ENCODE data around the gene LCN6. TPM values are rescaled to one million over a fixed set of nuclear protein-coding genes. Genes with fewer than 3 reads are reported as not detected.
A peak's percentile ranks its signal among the peaks of the same experiment; 100 is the strongest.

Gene LCN6
- total and polyA plus RNA-seq, 2 of the 13 experiments (the other 11 are each of a cell fraction or from before 2014, with no cell fraction given): not detected

GRCh38 chr9:136726631-136727191 is 21.6 kb downstream of the LCN6 start (continued):
- TF ChIP-seq, protein P1, sequence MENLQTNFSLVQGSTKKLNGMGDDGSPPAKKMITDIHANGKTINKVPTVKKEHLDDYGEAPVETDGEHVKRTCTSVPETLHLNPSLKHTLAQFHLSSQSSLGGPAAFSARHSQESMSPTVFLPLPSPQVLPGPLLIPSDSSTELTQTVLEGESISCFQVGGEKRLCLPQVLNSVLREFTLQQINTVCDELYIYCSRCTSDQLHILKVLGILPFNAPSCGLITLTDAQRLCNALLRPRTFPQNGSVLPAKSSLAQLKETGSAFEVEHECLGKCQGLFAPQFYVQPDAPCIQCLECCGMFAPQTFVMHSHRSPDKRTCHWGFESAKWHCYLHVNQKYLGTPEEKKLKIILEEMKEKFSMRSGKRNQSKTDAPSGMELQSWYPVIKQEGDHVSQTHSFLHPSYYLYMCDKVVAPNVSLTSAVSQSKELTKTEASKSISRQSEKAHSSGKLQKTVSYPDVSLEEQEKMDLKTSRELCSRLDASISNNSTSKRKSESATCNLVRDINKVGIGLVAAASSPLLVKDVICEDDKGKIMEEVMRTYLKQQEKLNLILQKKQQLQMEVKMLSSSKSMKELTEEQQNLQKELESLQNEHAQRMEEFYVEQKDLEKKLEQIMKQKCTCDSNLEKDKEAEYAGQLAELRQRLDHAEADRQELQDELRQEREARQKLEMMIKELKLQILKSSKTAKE (CRISPR knock-in tag; IDR thresholded peaks at IDR 0.05; ENCODE audit: borderline replicate concordance): no peak
- TF ChIP-seq ZNF788 (CRISPR knock-in tag; IDR thresholded peaks at IDR 0.05; ENCODE audit: borderline replicate concordance) (no peak), ZBTB25 (CRISPR knock-in tag; IDR thresholded peaks at IDR 0.05) (no peak), CTCF (CRISPR knock-in tag; IDR thresholded peaks at IDR 0.05) (peak; percentile 70), XRCC5 (optimal IDR thresholded peaks at IDR 0.05; ENCODE audit: low read length) (peak; percentile 50), FOXO1 (CRISPR knock-in tag; IDR thresholded peaks at IDR 0.05) (no peak), ZSCAN29 (CRISPR knock-in tag; conservative IDR thresholded peaks at IDR 0.05) (peak; percentile 98), MTA1 (CRISPR knock-in tag; IDR thresholded peaks at IDR 0.05; ENCODE audit: borderline replicate concordance) (no peak), PBX2 (CRISPR knock-in tag; IDR thresholded peaks at IDR 0.05) (no peak), MTF1 (CRISPR knock-in tag; IDR thresholded peaks at IDR 0.05) (no peak)
- TF ChIP-seq, protein P2, sequence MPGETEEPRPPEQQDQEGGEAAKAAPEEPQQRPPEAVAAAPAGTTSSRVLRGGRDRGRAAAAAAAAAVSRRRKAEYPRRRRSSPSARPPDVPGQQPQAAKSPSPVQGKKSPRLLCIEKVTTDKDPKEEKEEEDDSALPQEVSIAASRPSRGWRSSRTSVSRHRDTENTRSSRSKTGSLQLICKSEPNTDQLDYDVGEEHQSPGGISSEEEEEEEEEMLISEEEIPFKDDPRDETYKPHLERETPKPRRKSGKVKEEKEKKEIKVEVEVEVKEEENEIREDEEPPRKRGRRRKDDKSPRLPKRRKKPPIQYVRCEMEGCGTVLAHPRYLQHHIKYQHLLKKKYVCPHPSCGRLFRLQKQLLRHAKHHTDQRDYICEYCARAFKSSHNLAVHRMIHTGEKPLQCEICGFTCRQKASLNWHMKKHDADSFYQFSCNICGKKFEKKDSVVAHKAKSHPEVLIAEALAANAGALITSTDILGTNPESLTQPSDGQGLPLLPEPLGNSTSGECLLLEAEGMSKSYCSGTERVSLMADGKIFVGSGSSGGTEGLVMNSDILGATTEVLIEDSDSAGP (CRISPR knock-in tag; IDR thresholded peaks at IDR 0.05; ENCODE audit: borderline replicate concordance): 0 out of 2 replicates have a peak, but pooled peaks have one; percentile 1
- TF ChIP-seq, protein P3, sequence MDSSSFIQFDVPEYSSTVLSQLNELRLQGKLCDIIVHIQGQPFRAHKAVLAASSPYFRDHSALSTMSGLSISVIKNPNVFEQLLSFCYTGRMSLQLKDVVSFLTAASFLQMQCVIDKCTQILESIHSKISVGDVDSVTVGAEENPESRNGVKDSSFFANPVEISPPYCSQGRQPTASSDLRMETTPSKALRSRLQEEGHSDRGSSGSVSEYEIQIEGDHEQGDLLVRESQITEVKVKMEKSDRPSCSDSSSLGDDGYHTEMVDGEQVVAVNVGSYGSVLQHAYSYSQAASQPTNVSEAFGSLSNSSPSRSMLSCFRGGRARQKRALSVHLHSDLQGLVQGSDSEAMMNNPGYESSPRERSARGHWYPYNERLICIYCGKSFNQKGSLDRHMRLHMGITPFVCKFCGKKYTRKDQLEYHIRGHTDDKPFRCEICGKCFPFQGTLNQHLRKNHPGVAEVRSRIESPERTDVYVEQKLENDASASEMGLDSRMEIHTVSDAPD (CRISPR knock-in tag; IDR thresholded peaks at IDR 0.05): no peak
- TF ChIP-seq, protein P4, sequence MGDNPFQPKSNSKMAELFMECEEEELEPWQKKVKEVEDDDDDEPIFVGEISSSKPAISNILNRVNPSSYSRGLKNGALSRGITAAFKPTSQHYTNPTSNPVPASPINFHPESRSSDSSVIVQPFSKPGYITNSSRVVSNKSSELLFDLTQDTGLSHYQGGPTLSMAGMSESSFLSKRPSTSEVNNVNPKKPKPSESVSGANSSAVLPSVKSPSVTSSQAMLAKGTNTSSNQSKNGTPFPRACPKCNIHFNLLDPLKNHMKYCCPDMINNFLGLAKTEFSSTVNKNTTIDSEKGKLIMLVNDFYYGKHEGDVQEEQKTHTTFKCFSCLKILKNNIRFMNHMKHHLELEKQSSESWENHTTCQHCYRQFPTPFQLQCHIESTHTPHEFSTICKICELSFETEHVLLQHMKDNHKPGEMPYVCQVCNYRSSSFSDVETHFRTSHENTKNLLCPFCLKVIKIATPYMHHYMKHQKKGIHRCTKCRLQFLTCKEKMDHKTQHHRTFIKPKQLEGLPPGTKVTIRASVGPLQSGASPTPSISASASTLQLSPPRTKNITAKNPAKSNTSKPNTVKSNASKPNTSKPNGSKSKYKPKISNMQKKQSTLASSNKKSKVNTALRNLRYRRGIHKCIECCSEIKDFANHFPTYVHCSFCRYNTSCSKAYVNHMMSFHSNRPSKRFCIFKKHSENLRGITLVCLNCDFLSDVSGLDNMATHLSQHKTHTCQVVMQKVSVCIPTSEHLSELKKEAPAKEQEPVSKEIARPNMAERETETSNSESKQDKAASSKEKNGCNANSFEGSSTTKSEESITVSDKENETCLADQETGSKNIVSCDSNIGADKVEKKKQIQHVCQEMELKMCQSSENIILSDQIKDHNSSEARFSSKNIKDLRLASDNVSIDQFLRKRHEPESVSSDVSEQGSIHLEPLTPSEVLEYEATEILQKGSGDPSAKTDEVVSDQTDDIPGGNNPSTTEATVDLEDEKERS (CRISPR knock-in tag; IDR thresholded peaks at IDR 0.05): no peak
- TF ChIP-seq, protein P5, sequence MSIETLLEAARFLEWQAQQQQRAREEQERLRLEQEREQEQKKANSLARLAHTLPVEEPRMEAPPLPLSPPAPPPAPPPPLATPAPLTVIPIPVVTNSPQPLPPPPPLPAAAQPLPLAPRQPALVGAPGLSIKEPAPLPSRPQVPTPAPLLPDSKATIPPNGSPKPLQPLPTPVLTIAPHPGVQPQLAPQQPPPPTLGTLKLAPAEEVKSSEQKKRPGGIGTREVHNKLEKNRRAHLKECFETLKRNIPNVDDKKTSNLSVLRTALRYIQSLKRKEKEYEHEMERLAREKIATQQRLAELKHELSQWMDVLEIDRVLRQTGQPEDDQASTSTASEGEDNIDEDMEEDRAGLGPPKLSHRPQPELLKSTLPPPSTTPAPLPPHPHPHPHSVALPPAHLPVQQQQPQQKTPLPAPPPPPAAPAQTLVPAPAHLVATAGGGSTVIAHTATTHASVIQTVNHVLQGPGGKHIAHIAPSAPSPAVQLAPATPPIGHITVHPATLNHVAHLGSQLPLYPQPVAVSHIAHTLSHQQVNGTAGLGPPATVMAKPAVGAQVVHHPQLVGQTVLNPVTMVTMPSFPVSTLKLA (IDR thresholded peaks at IDR 0.05): no peak
